GM18498 (cell line): ENCODE results near the gene ATP2B2.

Source experiments
- ATAC-seq: cut with Tn5 transposase; IDR thresholded peaks from one replicate; pipeline ENCODE4 v1.9.1; 2021; ENCODE audit warnings: mild to moderate bottlenecking, moderate library complexity; ENCODE audit not compliant: unreplicated experiment

ATP2B2 gene

DNA sequence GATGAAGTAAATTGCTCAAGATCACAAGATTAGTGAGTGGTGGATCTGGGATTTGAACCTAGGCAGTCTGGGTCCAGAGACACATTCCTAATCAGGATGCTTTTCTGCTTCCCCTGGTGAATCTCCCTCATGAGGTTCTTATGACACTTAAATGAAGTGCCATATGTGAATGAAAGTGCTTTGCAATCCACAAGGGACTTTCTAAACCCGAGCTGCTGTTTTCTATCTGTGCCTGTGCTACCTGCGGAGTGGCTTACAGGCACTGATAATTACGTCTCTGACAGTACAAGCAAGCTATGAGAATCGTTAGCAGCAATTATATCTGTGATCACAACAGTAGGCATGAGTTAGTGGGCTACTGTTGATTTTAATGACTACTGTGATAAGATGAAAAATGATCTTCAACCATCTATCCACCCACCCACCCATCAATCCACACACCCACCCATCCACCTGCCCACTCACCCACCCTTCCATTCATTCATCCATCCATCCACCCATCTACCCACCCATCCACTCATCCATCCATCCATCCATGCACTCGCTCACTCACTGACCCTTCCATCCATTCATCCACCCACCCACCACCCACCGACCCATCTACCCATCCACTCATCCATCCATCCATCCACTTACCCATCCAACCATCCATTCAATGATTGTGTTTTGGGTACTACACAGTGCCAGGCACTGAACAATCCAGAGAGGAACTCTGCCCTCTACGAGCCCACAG, 51.8 kb downstream of the ATP2B2 start:
- no peak for ATAC-seq

- ATAC-seq: no peak
These were observed 54.6 kb downstream of the ATP2B2 start for GRCh38 chr3:10450494-10451440.

GRCh38 chr3:10449436-10449835, 56.0 kb downstream of the ATP2B2 start:
- ATAC-seq: no peak

GRCh38 chr3:10448544-10448943, 56.8 kb downstream of the ATP2B2 start:
- ATAC-seq: no peak

DNA sequence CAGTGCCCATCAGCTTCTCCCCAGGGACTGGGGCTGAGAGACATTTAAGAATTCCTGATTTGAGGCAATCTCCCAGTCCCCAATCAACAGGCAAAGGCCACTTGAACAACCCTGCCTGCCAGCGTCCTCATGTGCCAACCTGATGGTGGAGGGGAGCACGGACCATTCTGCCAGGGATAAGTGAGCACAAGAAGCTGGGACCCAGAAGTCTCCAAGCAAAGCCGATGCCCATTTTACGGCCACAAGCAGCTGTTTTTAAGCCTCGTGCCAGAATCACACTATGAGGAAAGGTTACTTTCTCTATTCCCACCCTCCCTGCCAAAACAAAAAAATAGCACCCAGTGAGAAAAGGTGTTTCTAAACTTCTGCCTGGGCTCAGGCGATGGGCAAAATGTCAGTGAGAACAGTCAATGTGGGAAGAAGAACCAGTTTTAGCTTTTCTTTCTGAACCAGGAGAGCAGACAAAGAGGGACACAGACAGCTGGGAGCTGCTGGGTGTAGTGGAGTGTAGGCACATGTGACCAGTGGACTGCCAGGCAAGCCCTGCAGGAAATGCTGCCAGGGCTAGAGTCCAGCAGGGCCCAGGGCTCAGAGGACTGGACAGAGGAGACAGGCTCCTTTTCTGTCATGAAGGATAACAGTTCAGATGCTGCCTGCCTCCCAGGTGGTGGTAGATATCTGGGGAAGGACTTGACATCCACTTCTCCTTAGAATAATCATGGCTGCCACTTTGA, 57.7 kb downstream of the ATP2B2 start:
- no peak for ATAC-seq

GRCh38 chr3:10447110-10447509, 58.3 kb downstream of the ATP2B2 start:
- ATAC-seq: no peak

- no peak for ATAC-seq
These were observed 59.7 kb downstream of the ATP2B2 start for GRCh38 chr3:10445561-10446175.

DNA sequence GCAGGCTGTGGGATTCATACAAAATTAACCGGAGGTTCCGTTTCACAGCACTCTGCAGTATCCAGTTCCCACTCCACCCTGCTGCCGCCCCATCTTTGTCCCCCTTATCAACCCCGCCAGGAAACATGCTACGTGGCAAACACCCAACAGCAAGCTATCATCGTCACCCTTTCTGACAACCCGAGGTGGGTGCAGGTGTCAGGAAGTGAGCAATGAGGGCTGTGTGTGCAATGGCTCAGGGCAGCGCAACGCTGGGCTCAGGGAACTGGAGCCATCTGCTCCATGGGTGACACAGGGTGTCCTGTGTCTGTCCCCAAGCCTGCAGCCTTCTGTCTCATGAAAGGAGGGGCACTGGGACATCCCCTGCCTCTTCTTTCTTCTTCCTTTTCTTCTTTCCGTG, 60.9 kb downstream of the ATP2B2 start:
- no peak for ATAC-seq

DNA sequence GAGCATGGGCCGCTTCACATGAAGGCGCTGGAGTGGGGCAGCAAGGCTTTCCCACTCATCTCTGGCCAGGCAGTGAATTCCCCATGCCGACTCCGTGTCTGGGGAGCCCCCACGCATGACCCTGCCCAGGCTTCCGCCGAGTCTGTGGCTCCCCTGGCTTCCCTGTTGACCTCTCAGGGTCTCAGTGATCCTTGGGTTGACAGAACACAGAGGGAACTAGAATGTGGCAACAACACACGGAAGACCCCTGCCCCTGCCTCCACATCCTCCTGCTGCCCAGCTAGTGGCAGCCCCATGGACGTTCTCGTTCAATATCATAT, 61.3 kb downstream of the ATP2B2 start:
- no peak for ATAC-seq

GRCh38 chr3:10443272-10444109, 61.9 kb downstream of the ATP2B2 start:
- no peak for ATAC-seq

GRCh38 chr3:10442151-10442795, 63.1 kb downstream of the ATP2B2 start:
- ATAC-seq: no peak

DNA sequence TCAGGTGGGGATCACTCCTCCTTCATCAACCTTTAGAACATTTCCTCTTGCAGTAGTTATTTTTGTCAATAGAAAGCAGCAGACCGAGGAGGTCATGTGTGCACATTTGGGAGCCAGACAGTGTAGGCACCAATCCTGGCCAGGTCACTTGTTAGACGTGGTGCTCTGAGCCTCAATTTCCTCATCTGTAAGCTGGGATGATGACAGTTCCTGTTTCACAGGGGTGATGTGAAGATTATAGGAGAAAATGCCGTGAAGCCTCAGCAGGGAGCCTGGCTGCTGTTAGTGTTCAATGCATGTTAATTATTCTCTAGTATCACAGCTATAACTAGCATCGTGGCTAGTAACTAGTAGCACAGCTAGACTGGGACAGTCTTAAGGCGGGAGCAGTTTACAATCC, 64.7 kb downstream of the ATP2B2 start:
- ATAC-seq: no peak

- no peak for ATAC-seq
These were observed 66.3 kb downstream of the ATP2B2 start for GRCh38 chr3:10438902-10439610.

DNA sequence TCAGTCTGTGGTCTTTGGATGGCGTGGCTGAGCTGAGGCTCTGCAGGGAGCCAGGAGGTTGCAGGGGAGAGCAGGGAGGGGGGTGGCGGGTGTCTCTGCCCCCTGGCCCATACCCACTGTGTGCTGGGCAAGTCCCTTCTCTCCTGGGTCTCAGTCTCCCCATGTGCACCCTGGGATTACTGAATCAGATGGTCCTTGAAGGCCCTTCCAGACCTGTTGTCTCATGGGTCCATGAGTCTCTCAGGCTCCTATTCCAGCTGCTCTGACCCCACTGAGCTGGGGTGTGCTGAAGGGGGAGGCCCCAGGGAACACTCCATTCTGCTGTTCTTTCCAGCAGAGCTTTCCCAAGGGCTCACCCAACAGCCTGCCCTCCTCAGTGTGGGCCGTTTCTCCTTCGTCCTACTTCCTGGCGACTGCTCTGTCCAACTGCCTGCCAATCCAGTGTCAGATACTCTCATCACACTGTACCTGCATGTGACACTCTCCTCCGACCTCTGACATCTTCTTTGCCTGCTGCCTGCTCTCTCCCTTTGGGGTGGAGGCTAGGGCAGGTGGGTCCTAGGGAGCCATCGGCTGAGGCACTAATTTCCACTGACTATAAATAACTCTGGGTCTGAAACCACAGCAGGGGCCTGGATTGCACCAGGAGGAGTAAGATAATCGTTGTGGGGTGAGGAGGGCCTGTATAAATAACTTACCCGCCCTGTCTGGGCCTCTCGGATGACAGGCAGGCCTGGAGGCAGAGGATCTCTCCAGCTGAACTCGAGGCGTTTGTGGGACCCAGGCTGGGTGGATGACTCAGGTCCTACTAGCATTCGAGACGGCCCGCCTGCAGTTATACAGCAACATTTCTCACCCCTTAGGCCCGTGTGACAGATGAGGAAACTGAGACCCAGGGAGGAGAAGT, 67.1 kb downstream of the ATP2B2 start:
- no peak for ATAC-seq

- peak; percentile 65 for ATAC-seq
These were observed 68.0 kb downstream of the ATP2B2 start for GRCh38 chr3:10437272-10437994.

- no peak for ATAC-seq
These were observed 69.5 kb downstream of the ATP2B2 start for GRCh38 chr3:10435850-10436249.

DNA sequence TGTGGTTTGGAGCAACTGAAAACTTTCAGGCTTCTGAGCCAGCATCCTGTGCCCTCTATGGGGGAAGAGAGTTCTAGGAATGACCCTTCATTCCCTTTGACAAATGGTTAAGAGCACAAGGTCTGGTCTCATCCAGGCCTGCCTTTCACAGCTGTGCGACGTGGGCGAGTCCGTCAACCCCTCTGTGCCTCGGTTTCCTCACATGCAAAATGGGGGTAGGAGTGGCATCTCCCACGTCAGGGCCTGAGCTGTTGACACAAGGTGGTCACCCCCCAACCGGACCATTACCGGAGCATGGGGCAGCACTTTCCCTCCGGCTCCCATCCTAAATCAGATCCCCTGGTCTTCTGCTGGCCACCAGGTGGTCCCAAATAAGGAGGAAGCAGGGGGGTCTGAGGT, 70.4 kb downstream of the ATP2B2 start:
- no peak for ATAC-seq
